ENCODE measurements around the gene HMOX2.

DNA sequence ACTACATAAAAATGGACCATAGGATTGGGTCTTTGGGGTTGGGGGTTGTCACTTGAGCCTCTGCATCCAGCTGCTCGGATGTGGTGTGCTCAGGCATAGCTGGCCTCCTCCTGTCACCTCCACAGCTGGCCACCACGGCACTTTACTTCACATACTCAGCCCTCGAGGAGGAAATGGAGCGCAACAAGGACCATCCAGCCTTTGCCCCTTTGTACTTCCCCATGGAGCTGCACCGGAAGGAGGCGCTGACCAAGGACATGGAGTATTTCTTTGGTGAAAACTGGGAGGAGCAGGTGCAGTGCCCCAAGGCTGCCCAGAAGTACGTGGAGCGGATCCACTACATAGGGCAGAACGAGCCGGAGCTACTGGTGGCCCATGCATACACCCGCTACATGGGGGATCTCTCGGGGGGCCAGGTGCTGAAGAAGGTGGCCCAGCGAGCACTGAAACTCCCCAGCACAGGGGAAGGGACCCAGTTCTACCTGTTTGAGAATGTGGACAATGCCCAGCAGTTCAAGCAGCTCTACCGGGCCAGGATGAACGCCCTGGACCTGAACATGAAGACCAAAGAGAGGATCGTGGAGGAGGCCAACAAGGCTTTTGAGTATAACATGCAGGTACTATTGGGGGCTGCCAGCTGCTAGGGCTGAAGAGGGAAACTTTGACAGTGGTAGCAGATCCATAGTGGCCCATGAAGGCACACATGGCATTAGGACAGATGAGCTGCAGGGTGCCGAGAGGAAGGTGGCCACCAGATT is 31.6 kb downstream of the HMOX2 start:
- TF ChIP-seq FOXK2 (IDR thresholded peaks at IDR 0.05): no peak
- no peak for TF ChIP-seq BHLHE40 (IDR thresholded peaks at IDR 0.05; ENCODE audit: borderline replicate concordance)
- no peak for TF ChIP-seq LEF1 (IDR thresholded peaks at IDR 0.05; ENCODE audit: borderline replicate concordance)
- no peak for TF ChIP-seq FOXM1 (IDR thresholded peaks at IDR 0.05; ENCODE audit: borderline replicate concordance)
- TF ChIP-seq CTBP1 (IDR thresholded peaks at IDR 0.05; ENCODE audit: borderline replicate concordance): no peak
- TF ChIP-seq FOXA1 (IDR thresholded peaks at IDR 0.05): no peak
- no peak for TF ChIP-seq ELF4 (IDR thresholded peaks at IDR 0.05)
